ENCODE data around the gene TEDDM1. TPM values are rescaled to one million over a fixed set of nuclear protein-coding genes. Genes with fewer than 3 reads are reported as not detected.
A peak's percentile ranks its signal among the peaks of the same experiment; 100 is the strongest.

Gene TEDDM1
- total RNA-seq, 1 experiment from 2014 or later: not detected

DNA sequence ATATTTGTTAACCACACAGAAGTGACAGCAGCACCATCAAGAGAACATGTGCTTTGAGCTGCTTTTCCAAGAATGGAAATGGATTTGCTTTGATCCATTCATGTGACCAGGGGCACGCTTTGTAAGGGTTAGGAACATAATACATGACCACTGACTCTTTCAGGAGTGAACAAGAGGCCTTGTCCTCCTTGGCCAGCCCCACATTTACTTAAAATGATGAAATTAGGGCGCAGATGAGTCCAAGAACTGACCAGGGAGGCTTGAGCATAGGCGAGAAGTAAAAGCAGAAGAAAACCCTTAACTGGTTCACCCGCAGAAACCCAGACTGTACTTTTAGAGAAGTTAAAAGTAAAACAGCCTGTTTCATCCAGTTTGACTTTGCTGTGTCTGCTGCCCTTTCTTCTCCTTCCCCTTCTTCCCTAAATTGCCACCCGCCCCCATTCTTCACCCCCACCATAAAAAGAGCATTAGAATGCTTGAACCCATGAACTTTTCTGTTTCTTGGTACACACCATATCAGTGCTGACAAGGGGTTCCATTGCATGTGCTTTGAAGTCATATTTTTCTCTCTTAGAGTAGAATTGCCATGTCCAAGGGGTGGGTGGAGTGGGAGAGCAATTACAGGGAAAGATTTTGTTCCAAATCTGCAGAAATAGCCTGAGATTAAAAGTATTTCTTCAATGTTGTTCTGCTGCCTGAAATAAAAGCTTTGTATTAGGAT is 6.3 kb downstream of the TEDDM1 start:
- no peak for TF ChIP-seq HMGA2 (CRISPR knock-in tag; IDR thresholded peaks at IDR 0.05)
- TF ChIP-seq ZNF263 (CRISPR knock-in tag; IDR thresholded peaks at IDR 0.05; ENCODE audit: low read depth): no peak
- no peak for TF ChIP-seq FOXP1 (CRISPR knock-in tag; IDR thresholded peaks at IDR 0.05; ENCODE audit: borderline replicate concordance)
- TF ChIP-seq, protein P1, sequence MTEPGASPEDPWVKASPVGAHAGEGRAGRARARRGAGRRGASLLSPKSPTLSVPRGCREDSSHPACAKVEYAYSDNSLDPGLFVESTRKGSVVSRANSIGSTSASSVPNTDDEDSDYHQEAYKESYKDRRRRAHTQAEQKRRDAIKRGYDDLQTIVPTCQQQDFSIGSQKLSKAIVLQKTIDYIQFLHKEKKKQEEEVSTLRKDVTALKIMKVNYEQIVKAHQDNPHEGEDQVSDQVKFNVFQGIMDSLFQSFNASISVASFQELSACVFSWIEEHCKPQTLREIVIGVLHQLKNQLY (CRISPR knock-in tag; IDR thresholded peaks at IDR 0.05): no peak
- TF ChIP-seq NR2C2 (CRISPR knock-in tag; IDR thresholded peaks at IDR 0.05): no peak
- TF ChIP-seq ZNF396 (CRISPR knock-in tag; IDR thresholded peaks at IDR 0.05; ENCODE audit: borderline replicate concordance): no peak
- TF ChIP-seq GABPB1 (CRISPR knock-in tag; IDR thresholded peaks at IDR 0.05): no peak
- no peak for TF ChIP-seq FOXK1 (CRISPR knock-in tag; IDR thresholded peaks at IDR 0.05)
- no peak for TF ChIP-seq IRF2 (CRISPR knock-in tag; IDR thresholded peaks at IDR 0.05; ENCODE audit: borderline replicate concordance, low read depth)
- TF ChIP-seq ZNF138 (CRISPR knock-in tag; conservative IDR thresholded peaks at IDR 0.05): no peak
- no peak for TF ChIP-seq ELF4 (CRISPR knock-in tag; IDR thresholded peaks at IDR 0.05; ENCODE audit: low read depth)
- no peak for TF ChIP-seq NFE2L1 (CRISPR knock-in tag; IDR thresholded peaks at IDR 0.05)
- no peak for TF ChIP-seq NR3C1 (CRISPR knock-in tag; conservative IDR thresholded peaks at IDR 0.05; ENCODE audit: low read depth)
- no peak for TF ChIP-seq E2F4 (CRISPR knock-in tag; IDR thresholded peaks at IDR 0.05; ENCODE audit: borderline replicate concordance, low read depth)
- no peak for TF ChIP-seq ZNF671 (CRISPR knock-in tag; IDR thresholded peaks at IDR 0.05)
- TF ChIP-seq GRHL2 (CRISPR knock-in tag; IDR thresholded peaks at IDR 0.05; ENCODE audit: insufficient replicate concordance, severe bottlenecking): no peak
- no peak for TF ChIP-seq OVOL2 (CRISPR knock-in tag; IDR thresholded peaks at IDR 0.05; ENCODE audit: borderline replicate concordance)
- no peak for TF ChIP-seq E2F5 (CRISPR knock-in tag; IDR thresholded peaks at IDR 0.05)
- no peak for TF ChIP-seq ZNF317 (CRISPR knock-in tag; IDR thresholded peaks at IDR 0.05; ENCODE audit: borderline replicate concordance, low read depth)
- H3K4me3 Mint-ChIP-seq: no peak overlapping the region
- H3K9me3 Mint-ChIP-seq: no peaks in the 10 kb centered on the region
- peaks cover 16% of the 10 kb centered on the region for H3K36me3 Mint-ChIP-seq
- DNase-seq (ENCODE audit: low spot score) (no peak), ATAC-seq (no peak)
- no peak overlapping the region for H3K27ac Mint-ChIP-seq
- POLR2A ChIA-PET: interaction anchor here (0.6 kb wide), 1 partner anchor 251 kb away, joined by 5 read pairs; no protein-coding TSS in a partner anchor
- CTCF ChIA-PET: no interaction called here
- no peaks in the 10 kb centered on the region for H3K27me3 Mint-ChIP-seq (ENCODE audit: low read depth)
- H3K4me1 Mint-ChIP-seq: peaks cover 44% of the 10 kb centered on the region

DNA sequence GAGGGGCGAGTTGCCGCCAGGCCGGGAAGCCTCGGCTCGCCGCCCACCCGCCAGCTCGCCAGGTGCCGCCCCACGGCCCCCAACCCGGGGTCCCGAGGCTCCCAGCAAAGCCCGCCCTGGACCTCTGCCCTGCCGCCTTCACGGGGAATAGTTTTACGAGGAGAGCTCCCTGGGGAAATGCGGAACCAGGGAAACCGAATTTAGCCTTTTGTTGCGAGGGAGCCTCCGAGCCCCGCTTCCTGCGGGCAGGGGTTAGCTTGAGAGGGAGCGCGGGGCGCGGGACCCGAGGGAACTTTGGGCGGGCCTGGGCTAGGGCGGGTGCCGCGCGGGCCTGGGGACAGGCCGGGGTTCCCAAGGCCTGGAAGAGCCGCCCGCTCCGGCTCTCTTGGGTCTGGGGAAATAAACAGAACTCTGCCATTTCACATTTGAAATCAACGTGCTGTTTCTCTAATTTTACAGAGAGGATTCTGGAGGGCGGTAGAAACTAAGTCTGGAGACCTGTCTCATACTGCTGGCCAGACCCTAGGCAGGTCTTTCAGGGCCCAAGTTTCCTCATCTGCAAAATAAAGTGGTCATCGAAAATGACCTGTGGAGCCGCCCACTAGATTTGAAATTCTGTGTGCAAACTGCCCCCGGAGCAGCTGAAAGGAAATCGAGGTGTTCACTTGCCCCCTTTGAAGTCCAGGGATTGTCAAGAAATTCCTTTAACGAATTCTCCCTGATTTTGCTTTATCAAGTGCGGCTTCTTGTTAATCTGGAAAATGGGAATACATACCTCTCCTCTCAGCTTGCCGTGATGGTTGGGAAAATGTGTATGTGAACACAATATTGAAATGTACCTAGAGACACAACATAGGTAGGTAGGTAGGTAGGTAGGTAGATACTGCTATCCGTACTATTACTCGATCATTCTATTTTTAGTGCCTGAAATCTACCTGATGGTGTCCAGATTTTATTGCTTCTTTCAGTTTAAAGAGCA is 8.1 kb downstream of the TEDDM1 start:
- peak; percentile 46 for ATAC-seq
- ChIA-PET POLR2A (interaction anchor here (0.6 to 1.2 kb wide), 16 partner anchors 11 to 669 kb away, joined by 3 to 6 read pairs (median 4); no protein-coding TSS in a partner anchor), CTCF (interaction anchor here (0.7 to 1.4 kb wide), 13 partner anchors 12 to 448 kb away, joined by 3 to 11 read pairs (median 4); no protein-coding TSS in a partner anchor)
- DNase-seq (ENCODE audit: low spot score): peak; percentile 67
- Mint-ChIP-seq H3K4me3 (peak overlapping the region; percentile 97), H3K36me3 (peaks cover 35% of the 10 kb centered on the region), H3K27ac (peak overlapping the region; percentile 84), H3K9me3 (no peaks in the 10 kb centered on the region), H3K27me3 (ENCODE audit: low read depth) (no peaks in the 10 kb centered on the region), H3K4me1 (peaks cover 48% of the 10 kb centered on the region)
- TF ChIP-seq E2F5 (CRISPR knock-in tag; IDR thresholded peaks at IDR 0.05) (peak; percentile 13; the same call in 1 of the 2 replicates), JAZF1 (CRISPR knock-in tag; IDR thresholded peaks at IDR 0.05) (no peak), TEAD4 (CRISPR knock-in tag; IDR thresholded peaks at IDR 0.05) (no peak), IRF1 (CRISPR knock-in tag; IDR thresholded peaks at IDR 0.05) (no peak), STAT6 (CRISPR knock-in tag; conservative IDR thresholded peaks at IDR 0.05; ENCODE audit: low read depth) (no peak), NFATC4 (CRISPR knock-in tag; IDR thresholded peaks at IDR 0.05) (no peak), FOXP1 (CRISPR knock-in tag; IDR thresholded peaks at IDR 0.05; ENCODE audit: borderline replicate concordance) (no peak), SMAD4 (CRISPR knock-in tag; IDR thresholded peaks at IDR 0.05) (no peak), CREM (CRISPR knock-in tag; IDR thresholded peaks at IDR 0.05) (0 out of 2 replicates have a peak, but pooled peaks have one; percentile 1)

Data from WTC11 (cell line).